Measurements from ENCODE around the gene ZNF512B.

GRCh38 chr20:63942969-63943807, 26.5 kb downstream of the ZNF512B start:
- TF ChIP-seq, protein P1, sequence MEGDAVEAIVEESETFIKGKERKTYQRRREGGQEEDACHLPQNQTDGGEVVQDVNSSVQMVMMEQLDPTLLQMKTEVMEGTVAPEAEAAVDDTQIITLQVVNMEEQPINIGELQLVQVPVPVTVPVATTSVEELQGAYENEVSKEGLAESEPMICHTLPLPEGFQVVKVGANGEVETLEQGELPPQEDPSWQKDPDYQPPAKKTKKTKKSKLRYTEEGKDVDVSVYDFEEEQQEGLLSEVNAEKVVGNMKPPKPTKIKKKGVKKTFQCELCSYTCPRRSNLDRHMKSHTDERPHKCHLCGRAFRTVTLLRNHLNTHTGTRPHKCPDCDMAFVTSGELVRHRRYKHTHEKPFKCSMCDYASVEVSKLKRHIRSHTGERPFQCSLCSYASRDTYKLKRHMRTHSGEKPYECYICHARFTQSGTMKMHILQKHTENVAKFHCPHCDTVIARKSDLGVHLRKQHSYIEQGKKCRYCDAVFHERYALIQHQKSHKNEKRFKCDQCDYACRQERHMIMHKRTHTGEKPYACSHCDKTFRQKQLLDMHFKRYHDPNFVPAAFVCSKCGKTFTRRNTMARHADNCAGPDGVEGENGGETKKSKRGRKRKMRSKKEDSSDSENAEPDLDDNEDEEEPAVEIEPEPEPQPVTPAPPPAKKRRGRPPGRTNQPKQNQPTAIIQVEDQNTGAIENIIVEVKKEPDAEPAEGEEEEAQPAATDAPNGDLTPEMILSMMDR (conservative IDR thresholded peaks at IDR 0.05; ENCODE audit: low read length) = no peak
- no peak for TF ChIP-seq EZH2phosphoT487 (IDR thresholded peaks at IDR 0.05; ENCODE audit: borderline replicate concordance)

Measured in Loucy (cell line).